Epithelial cell of esophagus (primary cell): ENCODE measurements around the gene TFB1M.

ENCODE experiments used
- DNase-seq: peaks from one replicate; pipeline ENCODE4 v3.0.0; 2010; ENCODE audit warnings: low read depth
- H3K4me3 ChIP-seq: 2 replicates; pipeline ENCODE4 v1.5.1; 2011; ENCODE audit warnings: mild to moderate bottlenecking, low read length, control low read depth
- CTCF ChIP-seq: IDR thresholded peaks from 2 replicates; pipeline ENCODE4 v1.5.1; 2011; ENCODE audit warnings: low read depth, mild to moderate bottlenecking, low read length, control low read depth, inconsistent platforms; ENCODE audit not compliant: insufficient read depth; ENCODE audit errors: missing control alignments

The TFB1M gene

GRCh38 chr6:155292711-155293110, 21.6 kb downstream of the TFB1M start:
- no peak for DNase-seq
- no peak for TF ChIP-seq CTCF

GRCh38 chr6:155291291-155291690, 23.0 kb downstream of the TFB1M start:
- no peak for TF ChIP-seq CTCF
- no peak overlapping the region for H3K4me3 ChIP-seq
- no peak for DNase-seq

More at GRCh38 chr6:155292711-155293110, 21.6 kb downstream of the TFB1M start:
- H3K4me3 ChIP-seq: no peak overlapping the region

- no peak for TF ChIP-seq CTCF
- no peak for DNase-seq
- no peak overlapping the region for H3K4me3 ChIP-seq
These were observed 23.8 kb downstream of the TFB1M start for GRCh38 chr6:155290491-155290890.

GRCh38 chr6:155287762-155288161, 26.5 kb downstream of the TFB1M start:
- H3K4me3 ChIP-seq: no peak overlapping the region
- TF ChIP-seq CTCF: no peak
- no peak for DNase-seq

GRCh38 chr6:155284775-155285174, 29.5 kb downstream of the TFB1M start:
- no peak for TF ChIP-seq CTCF
- no peak for DNase-seq
- H3K4me3 ChIP-seq: no peak overlapping the region

- no peak for TF ChIP-seq CTCF
- H3K4me3 ChIP-seq: no peak overlapping the region
- peak; percentile 52 for DNase-seq
These were observed 35.8 kb downstream of the TFB1M start for GRCh38 chr6:155278319-155279049.

GRCh38 chr6:155276638-155277037, 37.6 kb downstream of the TFB1M start:
- no peak for DNase-seq
- H3K4me3 ChIP-seq: no peak overlapping the region

More at GRCh38 chr6:155276638-155277037, 37.6 kb downstream of the TFB1M start:
- TF ChIP-seq CTCF: no peak
